Bronchial epithelial cell (primary cell): ENCODE results near the gene ZNF157. TPM values are rescaled to one million over a fixed set of nuclear protein-coding genes. Genes with fewer than 3 reads are reported as not detected.
"Not testable (repeated sequence)": the region's sequence is repeated elsewhere in the genome, so short reads cannot be mapped to it uniquely, and the experiment has no call there.

Experiments
- DNase-seq: peaks from one replicate; pipeline ENCODE4 v3.0.0-alpha.2; 2010; ENCODE audit warnings: low read depth
- FAIRE-seq: peaks from 2 replicates; lab custom pipeline; 2011; peaks lifted over from hg19 to GRCh38; lab: Jason Lieb, UNC
- H3K27me3 ChIP-seq: 2 replicates; pipeline ENCODE4 v1.5.1; 2011; ENCODE audit warnings: low read length; ENCODE audit not compliant: control insufficient read depth, insufficient read depth
- H3K36me3 ChIP-seq: 2 replicates; pipeline ENCODE4 v1.5.1; 2011; ENCODE audit warnings: low read length; ENCODE audit not compliant: control insufficient read depth, insufficient read depth
- H3K4me3 ChIP-seq: 2 replicates; pipeline ENCODE4 v1.5.1; 2011; ENCODE audit warnings: mild to moderate bottlenecking, low read depth, low read length, control low read depth
- total RNA-seq: library from RNA; depleted of rRNA; stranded (reverse); fragments of >200 nt; gene quantifications from 2 replicates; pipeline ENCODE4 v1.2.1, GENCODE V29; 2014
- TF ChIP-seq, protein P1 (sequence below): IDR thresholded peaks from 2 replicates; pipeline ENCODE4 v1.5.1; 2011; ENCODE audit warnings: mild to moderate bottlenecking, moderate library complexity, low read length, control low read depth, inconsistent platforms; ENCODE audit not compliant: insufficient read depth, severe bottlenecking

Gene ZNF157
- total RNA-seq: not detected in 2 replicates

DNA sequence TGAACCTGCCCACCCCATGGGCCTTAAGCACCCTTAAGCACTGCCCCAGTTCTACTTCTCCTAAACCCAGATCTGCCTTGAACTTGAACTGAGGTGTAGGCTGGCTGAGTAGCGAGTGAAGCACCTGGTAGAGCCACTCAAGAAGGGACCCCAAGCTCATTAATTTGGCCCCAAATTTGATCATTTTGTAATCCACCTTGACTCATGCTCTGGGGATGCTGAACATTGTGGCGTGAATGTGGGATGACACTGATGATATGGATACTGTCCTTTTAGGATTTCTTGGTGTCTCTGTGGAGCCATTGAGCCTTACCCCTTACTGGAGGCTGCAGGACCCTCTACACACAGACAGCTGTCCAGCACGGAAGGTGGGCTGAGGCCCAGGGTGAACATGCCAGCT, at the start of gene ZNF157:
Gene ZNF157 (plus strand): TSS at position 301 of the 400 bp plus-strand sequence. CDS start 91 bp downstream, at position 392.
- DNase-seq (no peak), FAIRE-seq (no peak)
- H3K27me3 ChIP-seq: no peaks in the 10 kb centered on the region
- H3K36me3 ChIP-seq: no peaks in the 10 kb centered on the region
- TF ChIP-seq, protein P1, sequence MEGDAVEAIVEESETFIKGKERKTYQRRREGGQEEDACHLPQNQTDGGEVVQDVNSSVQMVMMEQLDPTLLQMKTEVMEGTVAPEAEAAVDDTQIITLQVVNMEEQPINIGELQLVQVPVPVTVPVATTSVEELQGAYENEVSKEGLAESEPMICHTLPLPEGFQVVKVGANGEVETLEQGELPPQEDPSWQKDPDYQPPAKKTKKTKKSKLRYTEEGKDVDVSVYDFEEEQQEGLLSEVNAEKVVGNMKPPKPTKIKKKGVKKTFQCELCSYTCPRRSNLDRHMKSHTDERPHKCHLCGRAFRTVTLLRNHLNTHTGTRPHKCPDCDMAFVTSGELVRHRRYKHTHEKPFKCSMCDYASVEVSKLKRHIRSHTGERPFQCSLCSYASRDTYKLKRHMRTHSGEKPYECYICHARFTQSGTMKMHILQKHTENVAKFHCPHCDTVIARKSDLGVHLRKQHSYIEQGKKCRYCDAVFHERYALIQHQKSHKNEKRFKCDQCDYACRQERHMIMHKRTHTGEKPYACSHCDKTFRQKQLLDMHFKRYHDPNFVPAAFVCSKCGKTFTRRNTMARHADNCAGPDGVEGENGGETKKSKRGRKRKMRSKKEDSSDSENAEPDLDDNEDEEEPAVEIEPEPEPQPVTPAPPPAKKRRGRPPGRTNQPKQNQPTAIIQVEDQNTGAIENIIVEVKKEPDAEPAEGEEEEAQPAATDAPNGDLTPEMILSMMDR: no peak
- H3K4me3 ChIP-seq: no peak within 1 kb of the TSS

GRCh38 chrX:47321386-47321785, 49.0 kb upstream of the ZNF157 start:
- H3K4me3 ChIP-seq: no peak overlapping the region
- H3K27me3 ChIP-seq: no peaks in the 10 kb centered on the region
- no peak for FAIRE-seq
- no peaks in the 10 kb centered on the region for H3K36me3 ChIP-seq
- TF ChIP-seq, protein P1: no peak
- peak; percentile 44 for DNase-seq

DNA sequence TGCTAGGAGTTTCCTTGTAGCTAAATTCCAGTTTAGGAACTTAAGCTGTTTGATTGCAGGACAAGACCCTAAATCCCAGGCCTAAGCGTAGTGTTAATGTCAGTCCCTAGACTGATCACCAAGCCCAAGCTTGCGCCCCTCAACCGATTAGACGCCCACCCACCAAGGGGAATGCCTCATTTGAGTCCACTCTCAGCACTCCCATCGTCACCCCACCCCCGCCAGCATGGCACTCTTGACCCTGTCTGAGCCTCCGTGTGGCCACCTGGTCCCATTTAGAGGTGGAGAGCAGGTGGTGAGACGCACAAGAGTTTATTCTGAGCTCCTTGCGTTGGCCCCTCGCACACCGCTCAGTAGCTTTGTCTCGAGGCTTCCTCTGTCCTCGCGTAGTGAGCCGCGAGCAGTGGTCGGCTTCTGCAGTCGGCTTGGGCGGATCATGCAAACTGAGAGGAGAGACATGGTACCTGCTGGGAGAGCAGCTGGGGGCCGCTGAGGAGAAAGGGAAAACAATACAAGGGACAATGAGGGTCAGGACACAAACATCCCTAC, 48.5 kb upstream of the ZNF157 start:
- Histone ChIP-seq H3K36me3 (no peaks in the 10 kb centered on the region), H3K27me3 (no peaks in the 10 kb centered on the region), H3K4me3 (no peak overlapping the region)
- FAIRE-seq (no peak), DNase-seq (no peak)
- TF ChIP-seq, protein P1: no peak

DNA sequence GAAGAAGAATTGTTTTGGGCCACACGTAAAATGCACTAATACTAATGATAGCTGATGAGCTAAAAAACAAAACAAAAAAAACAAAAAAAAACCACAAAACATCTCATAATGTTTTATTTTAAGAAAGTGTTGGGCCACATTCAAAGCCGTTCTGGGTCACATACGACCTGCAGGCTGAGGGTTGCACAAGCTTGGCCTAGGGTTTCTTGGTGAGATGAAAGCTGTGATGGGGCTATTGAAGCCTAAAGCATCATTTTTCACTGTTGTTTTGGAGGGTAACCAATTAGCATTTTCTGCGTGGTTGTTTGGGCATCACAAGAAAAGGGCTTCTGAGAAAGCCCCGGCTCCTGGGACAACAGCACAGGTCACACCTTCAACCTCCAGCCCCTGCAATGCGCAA, 42.5 kb upstream of the ZNF157 start:
- FAIRE-seq (no peak), DNase-seq (no peak)
- no peaks in the 10 kb centered on the region for H3K27me3 ChIP-seq
- no peaks in the 10 kb centered on the region for H3K36me3 ChIP-seq
- TF ChIP-seq, protein P1: no peak
- H3K4me3 ChIP-seq: no peak overlapping the region

DNA sequence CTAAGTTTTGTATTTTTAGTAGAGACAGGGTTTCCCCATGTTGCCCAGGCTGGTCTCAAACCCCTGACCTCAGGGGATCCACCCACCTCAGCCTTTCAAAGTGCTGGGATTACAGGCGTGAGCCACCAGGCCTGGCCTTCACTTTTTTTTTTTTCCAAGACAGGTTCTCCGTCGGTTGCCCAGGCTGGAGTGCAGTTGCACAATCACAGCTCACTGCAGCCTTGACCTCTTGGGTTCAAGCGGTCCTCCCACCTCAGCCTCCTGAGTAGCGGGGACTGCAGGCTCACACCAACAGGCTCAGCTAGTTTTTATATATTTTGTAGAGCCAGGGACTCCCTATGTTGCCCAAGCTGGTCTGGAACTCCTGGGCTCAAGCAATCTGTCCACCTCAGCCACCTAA, 37.6 kb upstream of the ZNF157 start:
- not testable (repeated sequence) for H3K36me3 ChIP-seq, FAIRE-seq, DNase-seq, H3K4me3 ChIP-seq, H3K27me3 ChIP-seq

DNA sequence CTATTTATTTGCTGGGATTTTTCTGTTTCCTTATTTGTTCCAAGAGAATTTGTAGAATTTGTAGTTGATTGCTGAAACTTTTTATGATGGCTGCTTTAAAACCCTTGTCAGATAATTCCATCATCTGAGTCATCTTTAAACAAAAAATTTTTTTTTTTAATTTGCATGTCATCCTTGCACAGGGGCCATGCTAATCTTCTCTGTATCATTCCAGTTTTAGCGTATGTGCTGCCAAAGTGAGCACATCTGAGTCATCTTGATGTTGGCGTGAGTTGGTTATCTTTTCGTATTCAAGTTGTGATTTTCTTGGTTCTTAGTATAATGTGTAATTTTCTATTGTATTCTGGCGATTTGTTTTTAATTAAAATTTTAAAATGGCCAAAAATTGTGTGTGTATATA, 18.7 kb upstream of the ZNF157 start:
- Histone ChIP-seq H3K27me3 (no peaks in the 10 kb centered on the region), H3K36me3 (no peaks in the 10 kb centered on the region), H3K4me3 (no peak overlapping the region)
- TF ChIP-seq, protein P1: no peak
- DNase-seq: no peak
- no peak for FAIRE-seq
